ENCODE results near the gene NKIRAS2. TPM values are rescaled to one million over a fixed set of nuclear protein-coding genes. Genes with fewer than 3 reads are reported as not detected.
"Not testable (repeated sequence)": the region's sequence is repeated elsewhere in the genome, so short reads cannot be mapped to it uniquely, and the experiment has no call there.

NKIRAS2 gene
- total RNA-seq, 1 experiment from 2014 or later: 38.3 TPM

DNA sequence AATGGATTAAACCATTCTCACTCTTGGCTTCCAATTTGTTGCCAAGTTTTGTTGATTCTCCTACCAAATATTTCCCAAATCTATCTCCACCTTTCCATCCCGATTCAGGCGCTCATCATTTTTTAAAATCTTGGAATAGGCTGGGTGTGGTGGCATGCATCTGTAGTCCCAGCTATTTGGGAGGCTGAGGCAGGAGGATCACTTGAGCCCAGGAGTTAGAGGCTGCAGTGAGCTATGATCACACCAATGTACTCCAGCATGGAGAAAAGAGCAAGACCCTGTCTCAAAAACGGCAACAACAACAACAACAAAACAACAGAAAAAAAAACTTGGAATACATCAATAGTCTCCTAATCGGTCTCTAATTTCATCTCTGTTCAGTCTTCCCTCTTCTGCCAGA is 902 bp upstream of the NKIRAS2 start:
- H3K4me1 ChIP-seq (replicated peaks; ENCODE audit: insufficient read depth): peaks cover 40% of the 10 kb centered on the region
- no peak for DNase-seq
- BruUV-seq (replicated peaks): no TSS peak
- H3K4me3 ChIP-seq: peak overlapping the region; percentile 90; the same call in 1 of the 2 replicates
- no peak overlapping the region for H2AFZ ChIP-seq
- H3K9me2 ChIP-seq (ENCODE audit: insufficient read depth): no peaks in the 10 kb centered on the region
- TF ChIP-seq EZH2 (IDR thresholded peaks at IDR 0.05; ENCODE audit: low read depth) (no peak), CTCF (conservative IDR thresholded peaks at IDR 0.05) (no peak)
- H3K27ac ChIP-seq: no peak overlapping the region
- peaks cover 51% of the 10 kb centered on the region for H3K79me2 ChIP-seq (ENCODE audit: low read depth)
- no peaks in the 10 kb centered on the region for H3K36me3 ChIP-seq (ENCODE audit: low read depth)
- POLR2A ChIA-PET (ENCODE audit: unreplicated experiment): no interaction called here
- no peaks in the 10 kb centered on the region for H3K27me3 ChIP-seq (ENCODE audit: insufficient read depth, low read depth)
- no peaks in the 10 kb centered on the region for H3K9me3 ChIP-seq (ENCODE audit: insufficient read depth, low read depth)
- peaks cover 44% of the 10 kb centered on the region for H3F3A ChIP-seq (ENCODE audit: insufficient read depth, low read depth)
- intact Hi-C loops (cut with micrococcal nuclease; ENCODE audit: unreplicated experiment): no loop called here
- CTCF ChIA-PET: interaction anchor here (0.7 to 1.6 kb wide), 3 partner anchors 30 to 53 kb away, joined by 3 to 7 read pairs (median 3); no protein-coding TSS in a partner anchor
- H4K20me1 ChIP-seq (ENCODE audit: insufficient read depth): peaks cover 15% of the 10 kb centered on the region; the same call in 1 of the 2 replicates
- peak overlapping the region; percentile 94; the same call in 1 of the 2 replicates for H3K4me2 ChIP-seq

DNA sequence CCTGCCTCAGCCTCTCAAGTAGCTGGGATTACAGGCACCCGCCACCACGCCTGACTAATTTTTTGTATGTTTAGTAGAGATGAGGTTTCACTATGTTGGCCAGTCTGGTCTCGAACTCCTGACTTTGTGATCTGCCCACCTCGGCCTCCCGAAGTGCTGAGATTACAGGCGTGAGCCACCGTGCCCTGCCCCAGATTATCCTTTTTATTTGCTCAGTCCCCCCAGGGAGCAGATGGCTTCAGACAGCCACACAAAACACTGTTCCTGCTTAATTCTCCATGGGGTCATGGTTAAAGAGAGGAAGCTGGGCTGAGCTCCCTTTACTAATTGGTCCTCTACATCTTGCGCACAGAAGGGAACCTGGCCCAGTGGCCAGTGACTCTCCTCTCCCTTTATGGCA is 955 bp downstream of the NKIRAS2 start:
- peaks cover 56% of the 10 kb centered on the region for H3F3A ChIP-seq (ENCODE audit: insufficient read depth, low read depth)
- H3K27ac ChIP-seq: 0 out of 2 replicates have a peak overlapping the region, but pooled peaks have one; percentile 44
- peak overlapping the region; percentile 77; the same call in 1 of the 2 replicates for H2AFZ ChIP-seq
- H3K9me3 ChIP-seq (ENCODE audit: insufficient read depth, low read depth); H3K36me3 ChIP-seq (ENCODE audit: low read depth); H4K20me1 ChIP-seq (ENCODE audit: insufficient read depth); POLR2A ChIA-PET (ENCODE audit: unreplicated experiment); DNase-seq; H3K9me2 ChIP-seq (ENCODE audit: insufficient read depth); H3K27me3 ChIP-seq (ENCODE audit: insufficient read depth, low read depth): not testable (repeated sequence)
- intact Hi-C loops (cut with micrococcal nuclease; ENCODE audit: unreplicated experiment): loop anchor here (10.0 kb wide), 1 partner anchor 304 kb away; no protein-coding TSS in a partner anchor
- peaks cover 46% of the 10 kb centered on the region for H3K4me1 ChIP-seq (replicated peaks; ENCODE audit: insufficient read depth)
- TSS peak; percentile 41 for BruUV-seq (replicated peaks)
- peaks cover 33% of the 10 kb centered on the region for H3K79me2 ChIP-seq (ENCODE audit: low read depth)
- peak overlapping the region; percentile 77 for H3K4me3 ChIP-seq
- peak overlapping the region; percentile 93 for H3K4me2 ChIP-seq
- CTCF ChIA-PET: interaction anchor here (0.6 to 0.9 kb wide), 3 partner anchors 18 to 408 kb away, joined by 3 to 6 read pairs (median 5); no protein-coding TSS in a partner anchor

DNA sequence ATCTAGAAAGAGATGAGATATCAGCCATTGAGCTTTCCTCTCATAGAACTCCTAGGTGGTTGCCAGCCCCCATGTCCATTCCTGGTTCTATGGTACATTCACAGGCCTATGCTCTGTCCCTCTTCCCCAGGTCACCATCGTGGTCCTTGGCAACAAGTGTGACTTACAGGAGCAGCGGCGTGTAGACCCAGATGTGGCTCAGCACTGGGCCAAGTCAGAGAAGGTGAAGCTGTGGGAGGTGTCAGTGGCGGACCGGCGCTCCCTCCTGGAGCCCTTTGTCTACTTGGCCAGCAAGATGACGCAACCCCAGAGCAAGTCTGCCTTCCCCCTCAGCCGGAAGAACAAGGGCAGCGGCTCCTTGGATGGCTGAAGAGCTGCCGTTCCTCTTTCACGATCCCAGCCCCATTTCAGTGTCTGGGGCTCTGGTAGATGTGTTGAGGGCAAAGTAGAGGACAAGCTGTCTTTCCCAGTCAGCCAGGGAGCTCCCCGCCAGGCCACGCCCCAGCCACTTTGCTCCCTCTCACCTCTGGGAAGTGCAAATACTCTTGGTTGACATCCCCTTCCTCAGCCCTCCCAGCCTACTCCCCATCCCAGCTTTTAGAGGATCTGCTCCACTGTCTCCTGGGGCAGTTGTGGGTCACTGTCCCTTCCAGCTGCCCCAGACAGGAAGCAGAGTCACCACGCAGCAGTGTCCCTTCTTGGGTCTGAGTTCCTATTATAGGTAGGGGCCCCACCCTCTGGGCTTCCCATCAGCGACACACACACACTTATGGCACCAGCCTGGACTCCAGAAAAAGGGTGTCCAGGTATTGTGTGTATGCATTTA is 3.8 kb downstream of the NKIRAS2 start:
- ChIA-PET CTCF (interaction anchor here (0.6 to 0.8 kb wide), 3 partner anchors 19 to 418 kb away, joined by 3 to 10 read pairs (median 5); no protein-coding TSS in a partner anchor), POLR2A (ENCODE audit: unreplicated experiment) (no interaction called here)
- peak in 1 of 2 experiments; percentile 77 for DNase-seq
- Histone ChIP-seq H3K9me3 (ENCODE audit: insufficient read depth, low read depth) (no peaks in the 10 kb centered on the region), H3K4me1 (replicated peaks; ENCODE audit: insufficient read depth) (peaks cover 39% of the 10 kb centered on the region), H3K27ac (peak overlapping the region; percentile 54), H3K4me2 (peak overlapping the region; percentile 67), H4K20me1 (ENCODE audit: insufficient read depth) (no peaks in the 10 kb centered on the region; the same call in 1 of the 2 replicates), H3K36me3 (ENCODE audit: low read depth) (no peaks in the 10 kb centered on the region), H2AFZ (no peak overlapping the region), H3K79me2 (ENCODE audit: low read depth) (peaks cover 19% of the 10 kb centered on the region), H3F3A (ENCODE audit: insufficient read depth, low read depth) (peaks cover 53% of the 10 kb centered on the region), H3K4me3 (no peak overlapping the region), H3K9me2 (ENCODE audit: insufficient read depth) (no peaks in the 10 kb centered on the region), H3K27me3 (ENCODE audit: insufficient read depth, low read depth) (no peaks in the 10 kb centered on the region)
- TF ChIP-seq EZH2 (IDR thresholded peaks at IDR 0.05; ENCODE audit: low read depth) (no peak), CTCF (conservative IDR thresholded peaks at IDR 0.05) (no peak)
- no TSS peak for BruUV-seq (replicated peaks)
- intact Hi-C loops (cut with micrococcal nuclease; ENCODE audit: unreplicated experiment): loop anchor here (2.0 to 10.0 kb wide), 2 partner anchors 59 to 301 kb away; no protein-coding TSS in a partner anchor
